GM18870 (cell line): ENCODE measurements around the gene TXNDC17.
"Not testable (repeated sequence)": the region's sequence is repeated elsewhere in the genome, so short reads cannot be mapped to it uniquely, and the experiment has no call there.

Experiments used
- ATAC-seq: cut with Tn5 transposase; IDR thresholded peaks from one replicate; pipeline ENCODE4 v1.9.1; 2021; ENCODE audit warnings: moderate library complexity; ENCODE audit not compliant: unreplicated experiment

Gene TXNDC17

GRCh38 chr17:6660101-6660500, 19.2 kb downstream of the TXNDC17 start:
- ATAC-seq = no peak

- ATAC-seq = peak; percentile 58
Observed at GRCh38 chr17:6660805-6661463, 20.1 kb downstream of the TXNDC17 start.

- ATAC-seq = no peak
Observed at GRCh38 chr17:6661464-6661848, 20.6 kb downstream of the TXNDC17 start.

GRCh38 chr17:6663200-6663599, 22.3 kb downstream of the TXNDC17 start:
- ATAC-seq = not testable (repeated sequence)

GRCh38 chr17:6666077-6666521, 25.2 kb downstream of the TXNDC17 start:
- ATAC-seq = no peak

- no peak for ATAC-seq
Observed at GRCh38 chr17:6666557-6666956, 25.7 kb downstream of the TXNDC17 start.

GRCh38 chr17:6667516-6667915, 26.7 kb downstream of the TXNDC17 start:
- ATAC-seq = no peak

GRCh38 chr17:6668219-6668618, 27.4 kb downstream of the TXNDC17 start:
- no peak for ATAC-seq

- no peak for ATAC-seq
Observed at GRCh38 chr17:6668727-6669425, 28.0 kb downstream of the TXNDC17 start.

- no peak for ATAC-seq
Observed at GRCh38 chr17:6669479-6670212, 28.8 kb downstream of the TXNDC17 start.

GRCh38 chr17:6670571-6670970, 29.7 kb downstream of the TXNDC17 start:
- no peak for ATAC-seq

GRCh38 chr17:6670999-6671398, 30.1 kb downstream of the TXNDC17 start:
- ATAC-seq = no peak

GRCh38 chr17:6671431-6671830, 30.6 kb downstream of the TXNDC17 start:
- ATAC-seq = no peak

GRCh38 chr17:6674586-6674985, 33.7 kb downstream of the TXNDC17 start:
- no peak for ATAC-seq

- ATAC-seq = no peak
Observed at GRCh38 chr17:6675201-6675825, 34.5 kb downstream of the TXNDC17 start.

- no peak for ATAC-seq
Observed at GRCh38 chr17:6676802-6677157, 35.9 kb downstream of the TXNDC17 start.

GRCh38 chr17:6677158-6677831, 36.4 kb downstream of the TXNDC17 start:
- ATAC-seq = no peak

GRCh38 chr17:6677946-6678345, 37.1 kb downstream of the TXNDC17 start:
- ATAC-seq = no peak

- no peak for ATAC-seq
Observed at GRCh38 chr17:6679241-6679640, 38.4 kb downstream of the TXNDC17 start.

GRCh38 chr17:6681176-6681575, 40.3 kb downstream of the TXNDC17 start:
- ATAC-seq = no peak

- no peak for ATAC-seq
Observed at GRCh38 chr17:6681671-6682070, 40.8 kb downstream of the TXNDC17 start.
